Measurements from ENCODE around the gene DCTPP1. TPM values are rescaled to one million over a fixed set of nuclear protein-coding genes. Genes with fewer than 3 reads are reported as not detected.

The DCTPP1 gene
- polyA plus RNA-seq, 1 donor from 2014 or later: 47.3 TPM

- no peaks in the 10 kb centered on the region for H3K9me3 ChIP-seq (ENCODE audit: low read length)
- H3K9ac ChIP-seq (ENCODE audit: low read length): no peak overlapping the region
- no peak overlapping the region for H3K27ac ChIP-seq (ENCODE audit: low read length)
- H3K9me2 ChIP-seq (ENCODE audit: insufficient read depth, low read length): no peaks in the 10 kb centered on the region
- no peak for TF ChIP-seq SMC3 (conservative IDR thresholded peaks at IDR 0.05; ENCODE audit: poor library complexity)
- no peak for TF ChIP-seq POLR2AphosphoS5 (IDR thresholded peaks at IDR 0.05)
- no peak for TF ChIP-seq RAD21 (conservative IDR thresholded peaks at IDR 0.05)
- no peak for TF ChIP-seq TAF1 (IDR thresholded peaks at IDR 0.05; ENCODE audit: low read depth)
- H4K20me1 ChIP-seq (ENCODE audit: insufficient read depth): no peaks in the 10 kb centered on the region
- no peaks in the 10 kb centered on the region for H3K79me2 ChIP-seq (replicated peaks; ENCODE audit: insufficient read depth, low read length)
- no peaks in the 10 kb centered on the region for H3K36me3 ChIP-seq (ENCODE audit: insufficient read depth, low read length)
- H3K4me3 ChIP-seq (ENCODE audit: low read length): no peak overlapping the region
- H3K27me3 ChIP-seq (ENCODE audit: insufficient read depth, low read depth, low read length): no peaks in the 10 kb centered on the region
- no peak overlapping the region for H3K4me2 ChIP-seq (ENCODE audit: low read length)
- H2AFZ ChIP-seq (ENCODE audit: low read depth, low read length): no peak overlapping the region
- no peaks in the 10 kb centered on the region for H3F3A ChIP-seq (ENCODE audit: insufficient read depth, low read length, poor library complexity, severe bottlenecking)
Observed at GRCh38 chr16:30474074-30474452, 44.2 kb upstream of the DCTPP1 start.

DNA sequence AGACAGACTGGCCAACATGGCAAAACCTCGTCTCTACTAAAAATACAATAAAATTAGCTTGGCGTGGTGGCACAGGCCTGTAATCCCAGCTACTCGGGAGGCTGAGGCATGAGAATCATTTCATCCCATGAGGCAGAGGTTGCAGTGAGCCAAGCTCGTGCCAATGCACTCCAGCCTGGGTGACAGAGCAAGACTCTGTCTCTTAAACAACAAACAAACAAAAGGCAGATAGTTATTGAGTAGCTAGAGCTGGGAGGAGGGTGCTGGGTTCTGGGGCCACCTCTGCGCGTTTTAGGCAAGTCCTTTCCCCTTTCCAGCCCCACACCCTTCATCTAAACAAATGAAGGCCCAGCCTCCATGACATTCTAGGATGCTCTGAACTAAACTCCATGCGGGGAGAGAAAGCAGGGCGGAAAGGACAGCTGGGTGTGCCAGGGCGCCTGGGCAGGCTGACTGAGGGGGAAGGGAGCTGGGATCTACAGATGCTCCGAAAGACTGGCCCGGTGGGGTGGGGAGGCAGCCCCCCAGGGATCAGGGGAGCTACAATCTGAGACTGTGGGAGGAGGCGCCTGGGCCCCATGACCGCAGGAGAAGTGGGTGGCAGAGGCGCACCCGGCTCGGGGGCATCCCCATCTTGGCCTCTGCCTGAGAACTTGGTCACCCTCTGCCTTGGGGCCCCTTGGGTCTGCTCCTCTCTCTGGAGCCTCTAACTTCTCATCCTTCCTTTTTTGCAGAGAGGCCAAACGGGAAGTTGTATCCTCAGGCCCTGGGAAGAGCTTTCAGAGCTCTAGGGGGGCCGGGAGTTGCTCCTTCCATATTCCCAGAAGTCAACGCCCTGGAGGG is 43.6 kb upstream of the DCTPP1 start:
- no peaks in the 10 kb centered on the region for H3K9me2 ChIP-seq (ENCODE audit: insufficient read depth, low read length)
- TF ChIP-seq MXI1 (conservative IDR thresholded peaks at IDR 0.05; ENCODE audit: poor library complexity, severe bottlenecking) (no peak), EZH2 (IDR thresholded peaks at IDR 0.05; ENCODE audit: borderline replicate concordance, insufficient read depth, low read length, poor library complexity, severe bottlenecking) (no peak), TAF1 (IDR thresholded peaks at IDR 0.05; ENCODE audit: low read depth) (no peak), EP300 (conservative IDR thresholded peaks at IDR 0.05; ENCODE audit: poor library complexity, severe bottlenecking) (no peak), RAD21 (conservative IDR thresholded peaks at IDR 0.05) (no peak)
- TF ChIP-seq, protein P1, sequence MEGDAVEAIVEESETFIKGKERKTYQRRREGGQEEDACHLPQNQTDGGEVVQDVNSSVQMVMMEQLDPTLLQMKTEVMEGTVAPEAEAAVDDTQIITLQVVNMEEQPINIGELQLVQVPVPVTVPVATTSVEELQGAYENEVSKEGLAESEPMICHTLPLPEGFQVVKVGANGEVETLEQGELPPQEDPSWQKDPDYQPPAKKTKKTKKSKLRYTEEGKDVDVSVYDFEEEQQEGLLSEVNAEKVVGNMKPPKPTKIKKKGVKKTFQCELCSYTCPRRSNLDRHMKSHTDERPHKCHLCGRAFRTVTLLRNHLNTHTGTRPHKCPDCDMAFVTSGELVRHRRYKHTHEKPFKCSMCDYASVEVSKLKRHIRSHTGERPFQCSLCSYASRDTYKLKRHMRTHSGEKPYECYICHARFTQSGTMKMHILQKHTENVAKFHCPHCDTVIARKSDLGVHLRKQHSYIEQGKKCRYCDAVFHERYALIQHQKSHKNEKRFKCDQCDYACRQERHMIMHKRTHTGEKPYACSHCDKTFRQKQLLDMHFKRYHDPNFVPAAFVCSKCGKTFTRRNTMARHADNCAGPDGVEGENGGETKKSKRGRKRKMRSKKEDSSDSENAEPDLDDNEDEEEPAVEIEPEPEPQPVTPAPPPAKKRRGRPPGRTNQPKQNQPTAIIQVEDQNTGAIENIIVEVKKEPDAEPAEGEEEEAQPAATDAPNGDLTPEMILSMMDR (IDR thresholded peaks at IDR 0.05; ENCODE audit: poor library complexity, severe bottlenecking): no peak
- TF ChIP-seq, protein P2, sequence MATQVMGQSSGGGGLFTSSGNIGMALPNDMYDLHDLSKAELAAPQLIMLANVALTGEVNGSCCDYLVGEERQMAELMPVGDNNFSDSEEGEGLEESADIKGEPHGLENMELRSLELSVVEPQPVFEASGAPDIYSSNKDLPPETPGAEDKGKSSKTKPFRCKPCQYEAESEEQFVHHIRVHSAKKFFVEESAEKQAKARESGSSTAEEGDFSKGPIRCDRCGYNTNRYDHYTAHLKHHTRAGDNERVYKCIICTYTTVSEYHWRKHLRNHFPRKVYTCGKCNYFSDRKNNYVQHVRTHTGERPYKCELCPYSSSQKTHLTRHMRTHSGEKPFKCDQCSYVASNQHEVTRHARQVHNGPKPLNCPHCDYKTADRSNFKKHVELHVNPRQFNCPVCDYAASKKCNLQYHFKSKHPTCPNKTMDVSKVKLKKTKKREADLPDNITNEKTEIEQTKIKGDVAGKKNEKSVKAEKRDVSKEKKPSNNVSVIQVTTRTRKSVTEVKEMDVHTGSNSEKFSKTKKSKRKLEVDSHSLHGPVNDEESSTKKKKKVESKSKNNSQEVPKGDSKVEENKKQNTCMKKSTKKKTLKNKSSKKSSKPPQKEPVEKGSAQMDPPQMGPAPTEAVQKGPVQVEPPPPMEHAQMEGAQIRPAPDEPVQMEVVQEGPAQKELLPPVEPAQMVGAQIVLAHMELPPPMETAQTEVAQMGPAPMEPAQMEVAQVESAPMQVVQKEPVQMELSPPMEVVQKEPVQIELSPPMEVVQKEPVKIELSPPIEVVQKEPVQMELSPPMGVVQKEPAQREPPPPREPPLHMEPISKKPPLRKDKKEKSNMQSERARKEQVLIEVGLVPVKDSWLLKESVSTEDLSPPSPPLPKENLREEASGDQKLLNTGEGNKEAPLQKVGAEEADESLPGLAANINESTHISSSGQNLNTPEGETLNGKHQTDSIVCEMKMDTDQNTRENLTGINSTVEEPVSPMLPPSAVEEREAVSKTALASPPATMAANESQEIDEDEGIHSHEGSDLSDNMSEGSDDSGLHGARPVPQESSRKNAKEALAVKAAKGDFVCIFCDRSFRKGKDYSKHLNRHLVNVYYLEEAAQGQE (IDR thresholded peaks at IDR 0.05; ENCODE audit: borderline replicate concordance): no peak
- no peaks in the 10 kb centered on the region for H3K36me3 ChIP-seq (ENCODE audit: insufficient read depth, low read length)
- H3F3A ChIP-seq (ENCODE audit: insufficient read depth, low read length, poor library complexity, severe bottlenecking): no peaks in the 10 kb centered on the region
- no peaks in the 10 kb centered on the region for H3K9me3 ChIP-seq (ENCODE audit: low read length)
- H2AFZ ChIP-seq (ENCODE audit: low read depth, low read length): no peak overlapping the region
- no peak overlapping the region for H3K4me3 ChIP-seq (ENCODE audit: low read length)
- H3K79me2 ChIP-seq (replicated peaks; ENCODE audit: insufficient read depth, low read length): no peaks in the 10 kb centered on the region
- H4K20me1 ChIP-seq (ENCODE audit: insufficient read depth): no peaks in the 10 kb centered on the region
- H3K27ac ChIP-seq (ENCODE audit: low read length): no peak overlapping the region
- H3K27me3 ChIP-seq (ENCODE audit: insufficient read depth, low read depth, low read length): no peaks in the 10 kb centered on the region
- no peak overlapping the region for H3K9ac ChIP-seq (ENCODE audit: low read length)
- H3K4me2 ChIP-seq (ENCODE audit: low read length): no peak overlapping the region
